ENCODE results near the gene EFNB3. TPM values are rescaled to one million over a fixed set of nuclear protein-coding genes. Genes with fewer than 3 reads are reported as not detected.

The EFNB3 gene
- total and polyA plus RNA-seq, 3 experiments from 2014 or later, result not detected

DNA sequence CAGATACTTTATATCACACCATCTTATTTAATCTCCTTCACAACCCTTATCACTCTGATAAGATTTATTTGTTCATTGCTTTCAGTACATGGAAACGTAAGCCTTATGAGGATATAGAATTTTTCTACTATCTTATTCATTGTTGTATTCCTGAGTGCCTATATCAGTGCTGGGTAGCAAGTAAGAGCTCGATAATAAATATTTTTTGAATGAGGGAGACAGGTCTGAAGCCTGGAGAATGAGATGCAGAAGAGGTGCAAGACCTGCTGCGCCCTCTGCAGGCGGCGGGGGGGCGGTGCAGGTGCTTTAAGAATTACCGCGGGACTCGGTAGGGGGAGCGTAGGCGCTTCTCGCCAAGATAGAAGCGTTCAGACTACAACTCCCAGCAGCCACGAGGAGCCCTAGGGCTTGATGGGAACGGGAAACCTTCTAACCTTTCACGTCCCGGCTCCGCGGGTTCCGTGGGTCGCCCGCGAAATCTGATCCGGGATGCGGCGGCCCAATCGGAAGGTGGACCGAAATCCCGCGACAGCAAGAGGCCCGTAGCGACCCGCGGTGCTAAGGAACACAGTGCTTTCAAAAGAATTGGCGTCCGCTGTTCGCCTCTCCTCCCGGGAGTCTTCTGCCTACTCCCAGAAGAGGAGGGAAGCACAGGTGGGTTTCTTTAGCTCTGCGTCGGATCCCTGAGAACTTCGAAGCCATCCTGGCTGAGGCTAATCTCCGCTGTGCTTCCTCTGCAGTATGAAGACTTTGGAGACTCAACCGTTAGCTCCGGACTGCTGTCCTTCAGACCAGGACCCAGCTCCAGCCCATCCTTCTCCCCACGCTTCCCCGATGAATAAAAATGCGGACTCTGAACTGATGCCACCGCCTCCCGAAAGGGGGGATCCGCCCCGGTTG, 16.8 kb upstream of the EFNB3 start, which contains the start of gene WRAP53:
WRAP53 (plus strand) TSS at position 570 of the 900 bp plus-strand sequence; CDS start at position 742, 172 bp downstream.
- ChIA-PET POLR2A (interaction anchor here (0.5 to 4.4 kb wide), 32 partner anchors 11 to 642 kb away, joined by 3 to 70 read pairs (median 6); partner anchors contain the start of genes ACAP1, ATP1B2, CTC1 and CYB5D1), CTCF (interaction anchor here (0.6 to 4.5 kb wide), 37 partner anchors 11 to 642 kb away, joined by 3 to 37 read pairs (median 5); partner anchors contain the start of genes ACAP1, ATP1B2, BORCS6 and CHRNB1)

DNA sequence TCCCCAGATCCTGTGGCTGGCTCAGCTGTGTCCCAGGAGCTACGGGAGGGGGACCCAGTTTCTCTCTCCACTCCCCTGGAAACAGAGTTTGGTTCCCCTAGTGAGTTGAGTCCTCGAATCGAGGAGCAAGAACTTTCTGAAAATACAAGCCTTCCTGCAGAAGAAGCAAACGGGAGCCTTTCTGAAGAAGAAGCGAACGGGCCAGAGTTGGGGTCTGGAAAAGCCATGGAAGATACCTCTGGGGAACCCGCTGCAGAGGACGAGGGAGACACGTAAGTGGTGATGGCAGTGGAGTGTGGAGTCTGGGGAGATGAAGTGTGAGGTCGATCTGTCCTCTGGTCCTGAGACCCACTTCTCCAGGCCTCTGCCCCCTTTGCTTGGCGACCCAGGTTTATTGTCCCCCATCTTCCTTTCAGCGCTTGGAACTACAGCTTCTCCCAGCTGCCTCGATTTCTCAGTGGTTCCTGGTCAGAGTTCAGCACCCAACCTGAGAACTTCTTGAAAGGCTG, 16.1 kb upstream of the EFNB3 start:
- Histone ChIP-seq H3K27ac (ENCODE audit: low read depth, low read length) (peak overlapping the region; percentile 63), H3K27me3 (ENCODE audit: insufficient read depth, low read length, poor library complexity, severe bottlenecking) (no peaks in the 10 kb centered on the region), H3K36me3 (ENCODE audit: insufficient read depth, low read length) (no peaks in the 10 kb centered on the region), H3K9me3 (ENCODE audit: low read length) (no peaks in the 10 kb centered on the region), H3K4me3 (ENCODE audit: low read length) (peak overlapping the region; percentile 91), H3K4me1 (ENCODE audit: insufficient read depth, low read length) (peaks cover 33% of the 10 kb centered on the region)
- Mint-ChIP-seq H3K27ac (peak overlapping the region in 7 of 8 donors; percentile 42 to 100 (median 99)), H3K27me3 (peaks cover 0 to 7% of the 10 kb centered on the region in 2 donors), H3K9me3 (no peaks in the 10 kb centered on the region), H3K36me3 (peaks cover 3 to 46% (median 11%) of the 10 kb centered on the region in 3 donors), H3K4me1 (peaks cover 39 to 52% (median 44%) of the 10 kb centered on the region in 3 donors), H3K4me3 (peak overlapping the region; percentile 93 to 99 (median 98))
- CTCF ChIA-PET, result interaction anchor here (0.9 to 4.5 kb wide), 15 partner anchors 12 to 643 kb away, joined by 3 to 37 read pairs (median 15); partner anchors contain the start of genes DNAH2, MPDU1, SAT2 and SENP3
- DNase-seq, result no peak
- POLR2A ChIA-PET, result interaction anchor here (0.5 to 4.4 kb wide), 3 partner anchors 61 to 104 kb away, joined by 3 to 70 read pairs (median 61); partner anchors contain the start of genes FXR2, MPDU1 and SAT2

More for the DNA sequence above, 16.8 kb upstream of the EFNB3 start, which contains the start of gene WRAP53:
- H3K4me1 ChIP-seq (ENCODE audit: insufficient read depth, low read length), result peaks cover 37% of the 10 kb centered on the region
- Mint-ChIP-seq H3K36me3 (peaks cover 3 to 42% (median 9%) of the 10 kb centered on the region in 3 donors), H3K9me3 (no peaks in the 10 kb centered on the region), H3K27me3 (peaks cover 0 to 7% of the 10 kb centered on the region in 2 donors), H3K4me3 (peak within 1 kb of the TSS; percentile 93 to 99 (median 98)), H3K4me1 (peaks cover 39 to 55% (median 44%) of the 10 kb centered on the region in 3 donors), H3K27ac (peak within 1 kb of the TSS; percentile 98 to 100 (median 100))
- H3K27me3 ChIP-seq (ENCODE audit: insufficient read depth, low read length, poor library complexity, severe bottlenecking), result no peaks in the 10 kb centered on the region
- H3K27ac ChIP-seq (ENCODE audit: low read depth, low read length), result peak within 1 kb of the TSS; percentile 99
- peak; percentile 88 to 96 (median 94) for DNase-seq
- no peaks in the 10 kb centered on the region for H3K36me3 ChIP-seq (ENCODE audit: insufficient read depth, low read length)
- H3K4me3 ChIP-seq (ENCODE audit: low read length), result peak within 1 kb of the TSS; percentile 99
- no peaks in the 10 kb centered on the region for H3K9me3 ChIP-seq (ENCODE audit: low read length)

DNA sequence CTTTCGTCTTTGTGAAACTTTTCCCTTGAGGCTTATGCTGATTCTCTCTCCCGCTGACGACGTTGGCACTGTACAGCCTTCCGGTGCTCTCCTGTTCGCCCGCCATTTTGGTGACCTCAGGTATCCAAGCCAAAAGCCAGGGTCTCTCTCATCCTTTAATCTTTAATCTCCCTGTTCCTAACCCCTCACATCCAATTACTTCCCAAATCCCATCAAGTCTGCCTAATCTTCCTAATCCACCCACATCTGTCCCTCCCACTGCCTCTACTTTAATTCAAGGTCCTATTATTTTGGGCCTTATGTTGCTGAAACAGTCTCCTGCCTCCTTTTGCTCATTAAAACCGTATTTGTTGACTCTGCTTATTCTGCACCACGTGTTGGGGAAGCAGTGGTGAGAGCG, 9.4 kb upstream of the EFNB3 start:
- no peak overlapping the region for H3K4me3 ChIP-seq (ENCODE audit: low read length)
- ChIA-PET POLR2A (no interaction called here), CTCF (no interaction called here)
- H3K36me3 Mint-ChIP-seq, result peaks cover 25 to 44% (median 27%) of the 10 kb centered on the region in 3 donors
- peak overlapping the region in 1 of 7 donors; percentile 73 for H3K4me3 Mint-ChIP-seq
- no peaks in the 10 kb centered on the region for H3K27me3 ChIP-seq (ENCODE audit: insufficient read depth, low read length, poor library complexity, severe bottlenecking)
- H3K4me1 Mint-ChIP-seq, result no peaks in the 10 kb centered on the region
- no peak for DNase-seq
- H3K27me3 Mint-ChIP-seq, result peaks cover under 1 to 2% of the 10 kb centered on the region in 2 donors
- no peaks in the 10 kb centered on the region for H3K4me1 ChIP-seq (ENCODE audit: insufficient read depth, low read length)
- peak overlapping the region in 1 of 8 donors; percentile 91 for H3K27ac Mint-ChIP-seq
- no peaks in the 10 kb centered on the region for H3K9me3 ChIP-seq (ENCODE audit: low read length)
- no peaks in the 10 kb centered on the region for H3K9me3 Mint-ChIP-seq
- no peak overlapping the region for H3K27ac ChIP-seq (ENCODE audit: low read depth, low read length)
- H3K36me3 ChIP-seq (ENCODE audit: insufficient read depth, low read length), result no peaks in the 10 kb centered on the region

DNA sequence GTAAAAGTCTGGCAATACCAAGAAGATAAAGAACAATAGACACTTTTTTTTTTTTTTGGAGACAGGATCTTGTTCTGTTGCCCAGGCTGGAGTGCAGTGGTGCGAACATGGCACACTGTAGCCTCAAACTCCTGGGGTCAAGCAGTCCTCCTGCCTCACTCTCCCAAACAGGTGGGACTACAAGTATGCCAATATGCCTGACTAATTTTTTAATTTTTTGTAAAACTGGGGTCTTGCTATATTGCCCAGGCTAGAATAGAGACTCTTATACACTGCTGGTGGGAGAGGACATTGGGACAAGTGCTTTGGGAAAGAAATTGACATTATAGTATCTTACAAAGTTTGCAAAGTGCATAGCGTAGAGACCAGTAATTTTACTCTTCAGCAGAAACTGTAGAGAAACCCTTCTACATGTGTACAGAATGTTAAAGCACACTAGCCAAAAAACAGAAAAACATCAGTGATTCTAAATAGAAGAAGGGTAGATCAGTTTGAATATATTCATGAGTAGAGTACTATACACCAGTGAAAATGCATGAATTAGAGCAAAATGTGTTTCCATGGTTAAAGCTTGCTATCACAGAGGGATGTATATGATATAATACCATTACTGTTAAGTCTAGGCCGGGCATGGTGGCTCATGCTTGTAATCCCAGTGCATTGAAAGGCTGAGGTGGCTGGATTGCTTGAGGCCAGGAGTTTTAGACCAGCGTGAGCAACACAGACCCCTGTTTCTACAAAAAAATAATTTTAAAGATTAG, 7.0 kb upstream of the EFNB3 start:
- Histone ChIP-seq H3K27ac (ENCODE audit: low read depth, low read length) (no peak overlapping the region), H3K4me3 (ENCODE audit: low read length) (no peak overlapping the region), H3K36me3 (ENCODE audit: insufficient read depth, low read length) (no peaks in the 10 kb centered on the region), H3K4me1 (ENCODE audit: insufficient read depth, low read length) (no peaks in the 10 kb centered on the region), H3K27me3 (ENCODE audit: insufficient read depth, low read length, poor library complexity, severe bottlenecking) (no peaks in the 10 kb centered on the region), H3K9me3 (ENCODE audit: low read length) (no peaks in the 10 kb centered on the region)
- POLR2A ChIA-PET, result no interaction called here
- CTCF ChIA-PET, result no interaction called here
- Mint-ChIP-seq H3K27ac (no peak overlapping the region), H3K9me3 (no peaks in the 10 kb centered on the region), H3K4me1 (no peaks in the 10 kb centered on the region), H3K27me3 (peaks cover 3 to 11% of the 10 kb centered on the region in 2 donors), H3K36me3 (peaks cover 29 to 62% (median 43%) of the 10 kb centered on the region in 3 donors), H3K4me3 (no peak overlapping the region)
- no peak for DNase-seq

DNA sequence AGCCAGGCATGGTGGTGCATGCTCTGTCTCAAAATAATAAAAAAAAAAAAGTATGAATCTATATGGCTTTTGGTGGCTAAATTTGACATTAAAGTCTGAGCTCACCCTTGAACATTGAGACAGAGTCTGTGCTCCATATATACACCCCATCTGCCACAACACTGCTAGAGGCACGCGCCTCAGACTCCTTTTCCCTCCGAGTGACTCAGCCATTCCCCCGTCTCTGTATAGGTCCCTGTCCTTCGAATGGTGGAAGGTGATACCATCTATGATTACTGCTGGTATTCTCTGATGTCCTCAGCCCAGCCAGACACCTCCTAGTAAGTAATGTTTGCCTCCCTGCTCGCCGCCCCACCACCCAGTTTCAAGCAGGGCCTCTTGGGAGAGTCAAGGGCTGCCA, 4.5 kb upstream of the EFNB3 start:
- H3K4me3 Mint-ChIP-seq, result no peak overlapping the region
- Histone ChIP-seq H3K4me1 (ENCODE audit: insufficient read depth, low read length) (peaks cover 10% of the 10 kb centered on the region), H3K27ac (ENCODE audit: low read depth, low read length) (no peak overlapping the region), H3K4me3 (ENCODE audit: low read length) (no peak overlapping the region), H3K27me3 (ENCODE audit: insufficient read depth, low read length, poor library complexity, severe bottlenecking) (peaks cover 10% of the 10 kb centered on the region), H3K36me3 (ENCODE audit: insufficient read depth, low read length) (no peaks in the 10 kb centered on the region), H3K9me3 (ENCODE audit: low read length) (no peaks in the 10 kb centered on the region)
- peaks cover 10 to 17% (median 13%) of the 10 kb centered on the region in 3 donors for H3K4me1 Mint-ChIP-seq
- DNase-seq, result no peak
- peaks cover 21 to 49% (median 42%) of the 10 kb centered on the region in 3 donors for H3K36me3 Mint-ChIP-seq
- no peaks in the 10 kb centered on the region for H3K9me3 Mint-ChIP-seq
- CTCF ChIA-PET, result no interaction called here
- H3K27ac Mint-ChIP-seq, result no peak overlapping the region
- peaks cover 11 to 31% of the 10 kb centered on the region in 2 donors for H3K27me3 Mint-ChIP-seq
- POLR2A ChIA-PET, result no interaction called here

DNA sequence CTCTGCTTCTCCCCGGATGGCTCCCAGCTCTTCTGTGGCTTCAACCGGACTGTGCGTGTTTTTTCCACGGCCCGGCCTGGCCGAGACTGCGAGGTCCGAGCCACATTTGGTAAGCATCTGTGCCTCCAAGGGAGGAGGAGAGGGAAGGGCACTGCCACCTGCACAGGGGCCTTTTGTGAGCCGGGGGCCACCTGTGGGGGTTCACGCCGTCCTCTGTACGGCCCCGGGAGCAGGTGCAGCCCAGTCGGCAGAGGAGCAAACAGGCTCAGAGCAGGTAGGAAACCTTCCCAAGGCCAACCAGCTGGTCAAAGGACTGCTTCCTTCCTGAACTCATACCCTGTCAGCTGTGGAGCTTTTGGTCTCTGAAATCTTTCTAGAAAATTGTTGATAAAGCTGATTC, 3.3 kb upstream of the EFNB3 start:
- DNase-seq, result no peak
- Histone ChIP-seq H3K4me1 (ENCODE audit: insufficient read depth, low read length) (peaks cover 10% of the 10 kb centered on the region), H3K9me3 (ENCODE audit: low read length) (no peaks in the 10 kb centered on the region), H3K27me3 (ENCODE audit: insufficient read depth, low read length, poor library complexity, severe bottlenecking) (peaks cover 19% of the 10 kb centered on the region), H3K4me3 (ENCODE audit: low read length) (no peak overlapping the region), H3K27ac (ENCODE audit: low read depth, low read length) (no peak overlapping the region), H3K36me3 (ENCODE audit: insufficient read depth, low read length) (no peaks in the 10 kb centered on the region)
- Mint-ChIP-seq H3K27ac (no peak overlapping the region), H3K9me3 (no peaks in the 10 kb centered on the region), H3K36me3 (peaks cover 16 to 40% (median 33%) of the 10 kb centered on the region in 3 donors), H3K27me3 (peaks cover 21 to 43% of the 10 kb centered on the region in 2 donors), H3K4me1 (peaks cover 14 to 24% (median 23%) of the 10 kb centered on the region in 3 donors), H3K4me3 (peak overlapping the region in 1 of 7 donors; percentile 49)
- POLR2A ChIA-PET, result no interaction called here
- CTCF ChIA-PET, result no interaction called here

DNA sequence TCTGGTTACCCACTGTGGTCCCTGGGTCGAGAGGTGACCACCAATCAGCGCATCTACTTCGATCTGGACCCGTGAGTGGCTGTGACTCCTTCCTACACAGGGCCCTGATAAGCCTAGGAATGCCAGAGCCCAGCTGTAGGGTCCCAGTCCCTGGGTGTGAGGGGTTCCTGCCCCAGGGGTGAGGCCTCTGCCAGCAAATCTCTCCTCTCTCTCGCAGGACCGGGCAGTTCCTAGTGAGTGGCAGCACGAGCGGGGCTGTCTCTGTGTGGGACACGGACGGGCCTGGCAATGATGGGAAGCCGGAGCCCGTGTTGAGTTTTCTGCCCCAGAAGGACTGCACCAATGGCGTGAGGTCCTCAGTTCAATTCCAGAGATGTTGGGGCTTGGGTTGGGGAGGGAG, 2.2 kb upstream of the EFNB3 start:
- Histone ChIP-seq H3K36me3 (ENCODE audit: insufficient read depth, low read length) (no peaks in the 10 kb centered on the region), H3K4me3 (ENCODE audit: low read length) (no peak overlapping the region), H3K4me1 (ENCODE audit: insufficient read depth, low read length) (peaks cover 10% of the 10 kb centered on the region), H3K27me3 (ENCODE audit: insufficient read depth, low read length, poor library complexity, severe bottlenecking) (peaks cover 26% of the 10 kb centered on the region), H3K27ac (ENCODE audit: low read depth, low read length) (no peak overlapping the region), H3K9me3 (ENCODE audit: low read length) (no peaks in the 10 kb centered on the region)
- Mint-ChIP-seq H3K27ac (no peak overlapping the region), H3K27me3 (peaks cover 31 to 54% of the 10 kb centered on the region in 2 donors), H3K36me3 (peaks cover 15 to 35% (median 32%) of the 10 kb centered on the region in 3 donors), H3K4me1 (peaks cover 14 to 24% (median 23%) of the 10 kb centered on the region in 3 donors), H3K4me3 (no peak overlapping the region), H3K9me3 (no peaks in the 10 kb centered on the region)
- ChIA-PET POLR2A (no interaction called here), CTCF (no interaction called here)
- DNase-seq, result no peak
